GM18505 (cell line): ENCODE results near the gene MINDY4B.

ENCODE experiments used
- ATAC-seq: cut with Tn5 transposase; IDR thresholded peaks from one replicate; pipeline ENCODE4 v1.9.1; 2021; ENCODE audit not compliant: unreplicated experiment
- POLR2A ChIP-seq: IDR thresholded peaks from 4 replicates; pipeline ENCODE4 v1.6.1; 2011; ENCODE audit warnings: borderline replicate concordance; ENCODE audit not compliant: insufficient read depth, insufficient read length; ENCODE audit errors: extremely low read depth

The MINDY4B gene

GRCh38 chr3:150905339-150905738 lies at the start of gene MINDY4B:
MINDY4B (minus strand) TSS chr3:150905439; CDS start chr3:150905439, 0 bp downstream.
- no peak for TF ChIP-seq POLR2A
- no peak for ATAC-seq

GRCh38 chr3:150951923-150952322 lies 46.7 kb upstream of the MINDY4B start:
- no peak for ATAC-seq

GRCh38 chr3:150945226-150946032 lies 40.2 kb upstream of the MINDY4B start:
- TF ChIP-seq POLR2A: no peak
- ATAC-seq: no peak

More at GRCh38 chr3:150951923-150952322, 46.7 kb upstream of the MINDY4B start:
- no peak for TF ChIP-seq POLR2A

- no peak for TF ChIP-seq POLR2A
- no peak for ATAC-seq
Observed at GRCh38 chr3:150942221-150942620, 37.0 kb upstream of the MINDY4B start.

GRCh38 chr3:150936693-150937092 lies 31.5 kb upstream of the MINDY4B start:
- ATAC-seq: peak; percentile 73
- TF ChIP-seq POLR2A: no peak

- ATAC-seq: no peak
Observed at GRCh38 chr3:150933473-150933995, 28.3 kb upstream of the MINDY4B start.

GRCh38 chr3:150931745-150932144 lies 26.5 kb upstream of the MINDY4B start:
- ATAC-seq: no peak
- TF ChIP-seq POLR2A: no peak

More at GRCh38 chr3:150933473-150933995, 28.3 kb upstream of the MINDY4B start:
- no peak for TF ChIP-seq POLR2A

GRCh38 chr3:150930839-150931238 lies 25.6 kb upstream of the MINDY4B start:
- no peak for TF ChIP-seq POLR2A
- ATAC-seq: no peak

GRCh38 chr3:150928234-150928633 lies 23.0 kb upstream of the MINDY4B start:
- TF ChIP-seq POLR2A: no peak
- no peak for ATAC-seq

GRCh38 chr3:150926328-150926727 lies 21.1 kb upstream of the MINDY4B start:
- no peak for TF ChIP-seq POLR2A
- no peak for ATAC-seq

GRCh38 chr3:150925751-150926201 lies 20.5 kb upstream of the MINDY4B start:
- ATAC-seq: peak; percentile 90
- no peak for TF ChIP-seq POLR2A

- no peak for TF ChIP-seq POLR2A
Observed at GRCh38 chr3:150922611-150923010, 17.4 kb upstream of the MINDY4B start.

GRCh38 chr3:150921209-150921608 lies 16.0 kb upstream of the MINDY4B start:
- no peak for ATAC-seq
- TF ChIP-seq POLR2A: no peak

More at GRCh38 chr3:150922611-150923010, 17.4 kb upstream of the MINDY4B start:
- ATAC-seq: no peak

GRCh38 chr3:150920236-150920635 lies 15.0 kb upstream of the MINDY4B start:
- no peak for ATAC-seq
- TF ChIP-seq POLR2A: no peak
